MCF 10A (cell line): ENCODE results near the gene GSTM2. TPM values are rescaled to one million over a fixed set of nuclear protein-coding genes. Genes with fewer than 3 reads are reported as not detected.
"Not testable (repeated sequence)": the region's sequence is repeated elsewhere in the genome, so short reads cannot be mapped to it uniquely, and the experiment has no call there.

Experiments
- BruUV-seq: library from RNA; stranded (reverse); fragments of 400-500 nt; replicated peaks from 2 replicates; lab custom pipeline; 2021; lab: Mats Ljungman, UMichigan
- CTCF ChIA-PET: fragments of 300-600 bp; sonication (Branson Sonifier 250); formaldehyde crosslinking; extraction: SDS; loops from one replicate; lab custom pipeline; 2021; ENCODE audit warnings: antibody characterized with exemption, inconsistent platforms; lab: Yijun Ruan, JAX
- POLR2A ChIA-PET: fragments of 300-600, 350-650 bp; sonication (Branson Sonifier 250); formaldehyde crosslinking; extraction: SDS; loops from one replicate; lab custom pipeline; 2020; ENCODE audit warnings: antibody characterized with exemption, inconsistent platforms; lab: Yijun Ruan, JAX
- DNase-seq: peaks from one replicate; pipeline ENCODE4 v3.0.0-alpha.2; 2018; ENCODE audit not compliant: unreplicated experiment
- H3K27ac Mint-ChIP-seq: one replicate; pipeline ENCODE4 v1.8.0; 2022; ENCODE audit warnings: mild to moderate bottlenecking, low read depth, mixed read lengths; ENCODE audit not compliant: unreplicated experiment
- H3K27me3 Mint-ChIP-seq: one replicate; pipeline ENCODE4 v1.8.0; 2022; ENCODE audit warnings: mixed read lengths; ENCODE audit not compliant: insufficient read depth, unreplicated experiment
- H3K36me3 Mint-ChIP-seq: one replicate; pipeline ENCODE4 v1.8.0; 2022; ENCODE audit warnings: mild to moderate bottlenecking, moderate library complexity, mixed read lengths; ENCODE audit not compliant: insufficient read depth, unreplicated experiment
- H3K4me1 Mint-ChIP-seq: one replicate; pipeline ENCODE4 v1.8.0; 2022; ENCODE audit warnings: mixed read lengths; ENCODE audit not compliant: insufficient read depth, unreplicated experiment
- H3K4me3 Mint-ChIP-seq: one replicate; pipeline ENCODE4 v1.8.0; 2022; ENCODE audit warnings: mild to moderate bottlenecking, moderate library complexity, mixed read lengths; ENCODE audit not compliant: unreplicated experiment
- H3K9me3 Mint-ChIP-seq: one replicate; pipeline ENCODE4 v1.8.0; 2022; ENCODE audit warnings: mixed read lengths; ENCODE audit not compliant: unreplicated experiment
- intact Hi-C: fragments of 100-400 bp; cut with micrococcal nuclease; formaldehyde crosslinking; loops from 2 replicates; pipeline ENCODE4 v1.14.1; 2022
- total RNA-seq: library from RNA; stranded (reverse); gene quantifications from 2 replicates; pipeline ENCODE4 v1.2.3, GENCODE V29; 2022
- TF ChIP-seq, protein P1 (sequence below): fragments of 200-600 bp; IDR thresholded peaks from one replicate; pipeline ENCODE4 v1.8.0; 2022; ENCODE audit warnings: antibody characterized with exemption, mild to moderate bottlenecking; ENCODE audit not compliant: unreplicated experiment

The GSTM2 gene
- total RNA-seq, 1 experiment from 2014 or later = 0.70 TPM

DNA sequence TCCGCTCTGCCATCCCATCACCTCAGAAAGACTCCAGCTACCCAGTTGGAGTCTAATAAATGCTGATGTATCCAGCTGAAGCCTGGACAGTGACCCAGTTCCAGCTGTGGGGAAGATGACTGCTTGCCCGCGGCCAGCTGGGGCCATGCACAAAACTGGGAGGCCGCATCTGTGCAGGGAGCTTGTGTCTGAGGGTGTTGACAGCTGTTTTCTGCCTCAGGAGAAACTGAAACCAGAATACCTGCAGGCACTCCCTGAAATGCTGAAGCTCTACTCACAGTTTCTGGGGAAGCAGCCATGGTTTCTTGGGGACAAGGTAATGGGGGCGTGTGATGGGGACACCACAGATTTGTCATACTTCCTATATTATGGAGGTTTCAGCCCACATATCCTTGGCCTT, 3.2 kb downstream of the GSTM2 start:
- TF ChIP-seq, protein P1, sequence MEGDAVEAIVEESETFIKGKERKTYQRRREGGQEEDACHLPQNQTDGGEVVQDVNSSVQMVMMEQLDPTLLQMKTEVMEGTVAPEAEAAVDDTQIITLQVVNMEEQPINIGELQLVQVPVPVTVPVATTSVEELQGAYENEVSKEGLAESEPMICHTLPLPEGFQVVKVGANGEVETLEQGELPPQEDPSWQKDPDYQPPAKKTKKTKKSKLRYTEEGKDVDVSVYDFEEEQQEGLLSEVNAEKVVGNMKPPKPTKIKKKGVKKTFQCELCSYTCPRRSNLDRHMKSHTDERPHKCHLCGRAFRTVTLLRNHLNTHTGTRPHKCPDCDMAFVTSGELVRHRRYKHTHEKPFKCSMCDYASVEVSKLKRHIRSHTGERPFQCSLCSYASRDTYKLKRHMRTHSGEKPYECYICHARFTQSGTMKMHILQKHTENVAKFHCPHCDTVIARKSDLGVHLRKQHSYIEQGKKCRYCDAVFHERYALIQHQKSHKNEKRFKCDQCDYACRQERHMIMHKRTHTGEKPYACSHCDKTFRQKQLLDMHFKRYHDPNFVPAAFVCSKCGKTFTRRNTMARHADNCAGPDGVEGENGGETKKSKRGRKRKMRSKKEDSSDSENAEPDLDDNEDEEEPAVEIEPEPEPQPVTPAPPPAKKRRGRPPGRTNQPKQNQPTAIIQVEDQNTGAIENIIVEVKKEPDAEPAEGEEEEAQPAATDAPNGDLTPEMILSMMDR = no peak
- no peak overlapping the region for H3K27ac Mint-ChIP-seq
- H3K9me3 Mint-ChIP-seq = no peaks in the 10 kb centered on the region
- BruUV-seq = no TSS peak
- H3K36me3 Mint-ChIP-seq = no peaks in the 10 kb centered on the region
- intact Hi-C loops = no loop called here
- CTCF ChIA-PET = interaction anchor here (0.5 to 1.8 kb wide), 7 partner anchors 13 to 180 kb away, joined by 3 to 11 read pairs (median 3); no protein-coding TSS in a partner anchor
- H3K4me1 Mint-ChIP-seq = no peaks in the 10 kb centered on the region
- no peak overlapping the region for H3K4me3 Mint-ChIP-seq
- no peak for DNase-seq
- no peaks in the 10 kb centered on the region for H3K27me3 Mint-ChIP-seq
- POLR2A ChIA-PET = interaction anchor here (1.2 kb wide), 1 partner anchor 121 kb away, joined by 3 read pairs; no protein-coding TSS in a partner anchor

DNA sequence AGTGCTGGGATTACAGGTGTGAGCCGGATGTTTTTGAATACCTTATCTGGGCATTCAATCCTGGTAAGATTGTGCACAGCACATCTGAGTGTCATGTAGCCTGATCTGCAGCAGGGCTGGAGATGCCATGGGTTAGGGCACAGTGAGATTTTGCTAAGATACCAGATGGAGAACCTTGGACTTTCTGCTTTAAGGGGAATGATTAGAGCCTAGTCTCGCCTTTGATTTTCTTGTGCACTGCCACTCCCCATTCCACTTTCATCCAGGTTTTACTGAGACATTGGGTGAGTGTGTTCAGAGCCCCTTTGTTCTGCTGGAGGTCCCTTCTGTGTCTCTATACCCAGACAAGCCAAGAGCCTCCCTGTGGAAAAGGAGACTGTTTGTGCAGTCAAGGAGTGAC, 6.0 kb downstream of the GSTM2 start:
- H3K27me3 Mint-ChIP-seq, H3K36me3 Mint-ChIP-seq, H3K4me1 Mint-ChIP-seq, H3K4me3 Mint-ChIP-seq, BruUV-seq, CTCF ChIA-PET, POLR2A ChIA-PET, intact Hi-C loops, H3K9me3 Mint-ChIP-seq, H3K27ac Mint-ChIP-seq, DNase-seq: not testable (repeated sequence)

DNA sequence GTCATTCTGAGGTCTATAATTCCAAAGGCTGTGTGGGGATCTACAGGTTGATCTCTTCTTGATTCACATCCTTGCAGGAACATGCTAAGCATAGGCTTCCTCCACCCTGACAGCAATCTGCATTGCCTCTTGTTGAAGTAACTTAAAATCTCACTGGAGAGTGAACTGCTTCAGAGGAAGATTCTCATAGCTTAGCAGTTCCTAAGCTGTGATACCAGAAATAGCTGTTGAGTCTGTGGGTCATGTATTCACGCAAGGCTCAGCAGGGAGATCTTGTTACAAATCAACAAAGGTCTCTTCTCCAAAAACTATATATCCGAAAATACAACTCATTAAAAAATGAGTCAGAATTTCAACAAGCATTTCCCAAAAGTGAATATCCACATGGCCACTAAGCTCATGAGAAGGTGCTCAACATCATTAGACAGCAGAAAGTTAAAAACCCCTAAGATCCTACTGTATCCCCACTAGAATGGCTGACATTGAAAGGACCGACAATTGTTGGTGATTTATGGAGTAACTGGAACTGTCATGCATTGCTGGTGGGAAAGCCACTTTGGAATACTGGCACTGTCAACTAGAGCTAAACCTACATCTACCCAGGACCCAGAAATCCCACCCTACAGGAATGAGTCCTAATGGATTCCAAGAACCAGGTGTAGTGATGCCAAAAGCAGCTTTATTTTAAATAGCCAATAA, 9.0 kb downstream of the GSTM2 start:
- intact Hi-C loops = not testable (repeated sequence)

DNA sequence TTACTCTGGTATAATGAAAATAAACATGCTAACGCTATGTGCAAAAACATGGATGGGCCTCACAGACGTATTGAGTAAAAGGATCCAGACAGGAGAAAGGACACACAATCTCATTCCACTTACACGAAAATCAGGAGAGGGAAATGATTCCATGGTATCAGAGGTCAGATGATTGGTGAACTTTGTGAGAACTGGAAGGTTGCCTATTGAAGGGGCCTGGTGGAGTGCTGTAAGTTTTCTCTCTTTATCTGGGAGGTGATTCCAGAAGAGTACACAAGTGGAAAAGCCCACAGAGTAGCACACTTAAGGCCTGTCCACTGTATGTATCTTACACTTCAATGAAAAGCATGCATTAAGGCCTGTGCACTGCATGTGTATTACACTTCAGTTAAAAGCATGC, 9.6 kb downstream of the GSTM2 start:
- no peak for DNase-seq
- H3K27me3 Mint-ChIP-seq = no peaks in the 10 kb centered on the region
- CTCF ChIA-PET = interaction anchor here (0.6 kb wide), 1 partner anchor 251 kb away, joined by 4 read pairs; no protein-coding TSS in a partner anchor

More for the DNA sequence above, 9.0 kb downstream of the GSTM2 start:
- CTCF ChIA-PET, DNase-seq, POLR2A ChIA-PET, H3K9me3 Mint-ChIP-seq, H3K27me3 Mint-ChIP-seq, H3K27ac Mint-ChIP-seq, H3K4me3 Mint-ChIP-seq, H3K4me1 Mint-ChIP-seq, BruUV-seq, H3K36me3 Mint-ChIP-seq: not testable (repeated sequence)

DNA sequence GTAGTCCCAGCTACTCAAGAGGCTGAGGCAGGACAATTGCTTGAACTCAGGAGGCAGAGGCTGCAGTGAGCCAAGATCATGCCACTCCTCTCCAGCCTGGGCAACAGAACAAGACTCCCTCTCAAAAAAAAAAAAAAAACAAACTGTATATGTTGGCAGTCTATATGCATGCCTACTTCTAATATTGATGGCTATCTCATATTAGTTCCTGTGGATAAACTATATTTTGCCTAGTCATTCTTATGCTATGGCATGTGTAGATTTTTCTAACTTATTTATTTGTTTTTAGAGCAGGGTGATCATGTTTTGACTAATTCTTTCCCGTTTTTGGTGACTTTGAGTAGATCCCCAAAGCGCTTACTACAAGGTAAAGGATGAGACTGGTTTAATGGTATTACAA, 10.8 kb downstream of the GSTM2 start:
- POLR2A ChIA-PET = interaction anchor here (1.0 kb wide), 1 partner anchor 40 kb away, joined by 3 read pairs; no protein-coding TSS in a partner anchor
- CTCF ChIA-PET, H3K4me3 Mint-ChIP-seq, H3K27ac Mint-ChIP-seq, H3K36me3 Mint-ChIP-seq, H3K9me3 Mint-ChIP-seq, H3K27me3 Mint-ChIP-seq, intact Hi-C loops, BruUV-seq, H3K4me1 Mint-ChIP-seq, DNase-seq: not testable (repeated sequence)

More for the DNA sequence above, 9.6 kb downstream of the GSTM2 start:
- Mint-ChIP-seq H3K27ac (no peak overlapping the region), H3K4me1 (no peaks in the 10 kb centered on the region), H3K4me3 (no peak overlapping the region), H3K36me3 (no peaks in the 10 kb centered on the region), H3K9me3 (no peaks in the 10 kb centered on the region)
- BruUV-seq = no TSS peak
- intact Hi-C loops = no loop called here
- TF ChIP-seq, protein P1 = no peak
- POLR2A ChIA-PET = no interaction called here

DNA sequence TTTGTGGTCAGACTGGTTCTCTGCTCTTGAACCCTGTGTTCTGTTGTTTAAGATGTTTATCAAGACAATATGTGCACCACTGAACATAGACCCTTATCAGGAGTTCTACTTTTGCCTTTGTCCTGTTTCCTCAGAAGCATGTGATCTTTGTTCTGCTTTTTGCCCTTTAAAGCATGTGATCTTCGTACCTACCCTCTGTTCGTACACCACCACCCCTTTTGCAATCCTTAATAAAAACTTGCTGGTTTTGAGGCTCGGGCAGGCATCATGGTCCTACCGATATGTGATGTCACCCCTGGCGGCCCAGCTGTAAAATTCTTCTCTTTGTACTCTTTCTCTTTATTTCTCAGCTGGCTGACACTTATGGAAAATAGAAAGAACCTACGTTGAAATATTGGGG, 16.9 kb downstream of the GSTM2 start:
- H3K27me3 Mint-ChIP-seq, CTCF ChIA-PET, H3K27ac Mint-ChIP-seq, H3K36me3 Mint-ChIP-seq, H3K4me3 Mint-ChIP-seq, intact Hi-C loops, H3K4me1 Mint-ChIP-seq, BruUV-seq, DNase-seq, H3K9me3 Mint-ChIP-seq, POLR2A ChIA-PET: not testable (repeated sequence)

DNA sequence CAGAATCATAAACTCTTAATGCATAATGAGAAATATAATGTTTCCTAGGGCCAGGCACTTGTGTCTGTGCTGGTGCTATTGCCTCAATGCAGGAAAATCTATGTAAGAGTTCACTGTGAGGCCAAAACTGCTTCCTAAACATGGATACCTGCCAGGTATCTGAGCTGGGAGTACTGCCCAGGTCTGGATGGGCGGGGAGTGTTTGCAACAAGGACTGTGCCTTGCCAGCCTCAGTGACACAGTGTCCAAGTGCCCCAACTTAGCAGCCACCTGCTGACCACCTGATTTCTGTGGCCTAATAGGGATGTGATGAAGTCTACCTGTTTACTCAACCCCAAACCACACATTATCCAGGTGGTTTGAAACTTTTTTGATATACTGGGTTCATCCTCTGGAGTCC, 17.5 kb downstream of the GSTM2 start:
- BruUV-seq, H3K27me3 Mint-ChIP-seq, H3K27ac Mint-ChIP-seq, POLR2A ChIA-PET, H3K4me1 Mint-ChIP-seq, DNase-seq, intact Hi-C loops, H3K9me3 Mint-ChIP-seq, CTCF ChIA-PET, H3K4me3 Mint-ChIP-seq, H3K36me3 Mint-ChIP-seq: not testable (repeated sequence)

DNA sequence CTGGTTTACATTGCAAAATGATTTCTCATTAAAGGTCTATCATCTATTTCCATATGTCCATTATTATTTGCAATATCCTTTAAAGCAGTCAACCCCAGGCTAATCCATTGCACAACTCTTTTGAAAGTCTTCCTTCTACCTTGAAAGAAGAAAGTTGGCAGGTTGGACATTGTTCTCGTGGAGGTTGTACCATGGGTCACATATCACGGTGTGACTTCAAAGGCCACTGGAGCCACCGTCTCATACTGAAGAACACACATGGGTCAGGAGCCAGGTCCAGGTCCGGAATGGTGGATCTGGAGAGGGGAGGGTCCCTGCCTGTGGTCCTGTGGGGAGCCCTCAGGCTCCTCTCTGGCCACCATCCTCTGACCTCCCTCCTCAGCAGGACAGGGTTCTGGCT, 18.0 kb downstream of the GSTM2 start:
- H3K9me3 Mint-ChIP-seq, BruUV-seq, H3K36me3 Mint-ChIP-seq, DNase-seq, intact Hi-C loops, H3K4me1 Mint-ChIP-seq, H3K4me3 Mint-ChIP-seq, POLR2A ChIA-PET, CTCF ChIA-PET, H3K27me3 Mint-ChIP-seq, H3K27ac Mint-ChIP-seq: not testable (repeated sequence)
